Type B pancreatic cell (in vitro differentiated cells): ENCODE data around the gene HAPLN2. TPM values are rescaled to one million over a fixed set of nuclear protein-coding genes. Genes with fewer than 3 reads are reported as not detected.
A peak's percentile ranks its signal among the peaks of the same experiment; 100 is the strongest.

ENCODE experiments used
- DNase-seq: peaks from one replicate; pipeline ENCODE4 v3.0.0; 2021; ENCODE audit warnings: mixed read lengths; ENCODE audit not compliant: unreplicated experiment; ENCODE audit errors: extremely low spot score
- H3K27ac Mint-ChIP-seq: 2 replicates; pipeline ENCODE4 v1.8.0; 2021; ENCODE audit warnings: mild to moderate bottlenecking, mixed read lengths
- H3K27me3 Mint-ChIP-seq: 2 replicates; pipeline ENCODE4 v1.8.0; 2021; ENCODE audit warnings: mixed read lengths
- H3K36me3 Mint-ChIP-seq: 2 replicates; pipeline ENCODE4 v1.8.0; 2021; ENCODE audit warnings: mixed read lengths
- H3K4me1 Mint-ChIP-seq: one replicate; pipeline ENCODE4 v1.8.0; 2021; ENCODE audit warnings: mixed read lengths; ENCODE audit not compliant: unreplicated experiment
- H3K4me3 Mint-ChIP-seq: 2 replicates; pipeline ENCODE4 v1.8.0; 2021; ENCODE audit warnings: mild to moderate bottlenecking, mixed read lengths
- H3K9me3 Mint-ChIP-seq: 2 replicates; pipeline ENCODE4 v1.8.0; 2021; ENCODE audit warnings: mixed read lengths
- total RNA-seq: library from RNA; stranded (reverse); gene quantifications from 2 replicates; pipeline ENCODE4 v1.2.1, GENCODE V29; 2021; ENCODE audit warnings: low replicate concordance
- TF ChIP-seq, protein P1 (sequence below): fragments of 200-600 bp; sonication (generic); conservative IDR thresholded peaks from 2 replicates; pipeline ENCODE4 v1.5.0; 2021; ENCODE audit warnings: antibody characterized with exemption, mild to moderate bottlenecking

The HAPLN2 gene
- total RNA-seq, 1 donor from 2014 or later = not detected

DNA sequence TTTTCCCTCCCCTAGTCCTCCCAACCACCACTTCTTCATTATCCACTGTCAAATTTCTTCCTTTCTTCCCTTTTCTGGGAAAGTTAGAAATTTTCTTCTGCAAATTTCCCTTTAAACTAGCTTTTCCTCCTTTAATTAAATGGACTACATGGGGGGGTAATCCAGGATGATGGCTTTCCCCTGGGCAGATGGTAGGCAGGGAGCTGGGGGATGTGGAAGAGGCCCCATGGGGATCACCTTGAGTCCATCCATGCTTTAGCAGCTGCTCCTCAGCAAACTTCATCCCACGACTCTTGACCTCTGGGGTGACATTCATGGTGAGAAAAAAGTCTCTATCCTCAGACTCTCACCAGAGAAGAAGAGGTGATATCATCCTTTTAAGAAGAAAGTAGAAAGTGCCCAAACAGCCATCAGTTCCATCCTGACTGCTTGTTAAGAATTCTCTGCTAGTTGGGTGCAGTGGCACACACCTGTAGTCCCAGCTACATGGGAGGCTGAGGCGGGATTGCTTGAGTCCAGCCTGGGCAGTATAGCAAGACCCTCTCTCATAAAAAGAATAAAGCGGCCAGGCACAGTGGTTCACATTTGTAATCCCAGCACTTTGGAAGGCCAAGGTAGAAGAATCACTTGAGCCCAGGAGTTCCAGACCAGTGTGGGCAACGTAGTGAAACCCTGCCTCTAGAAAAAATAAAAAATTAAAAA is 20.3 kb upstream of the HAPLN2 start:
- no peak for DNase-seq
- Mint-ChIP-seq H3K4me1 (peaks cover 15% of the 10 kb centered on the region), H3K9me3 (no peaks in the 10 kb centered on the region), H3K4me3 (peak overlapping the region; percentile 17), H3K27ac (no peak overlapping the region), H3K27me3 (no peaks in the 10 kb centered on the region), H3K36me3 (peaks cover 5% of the 10 kb centered on the region)
- TF ChIP-seq, protein P1, sequence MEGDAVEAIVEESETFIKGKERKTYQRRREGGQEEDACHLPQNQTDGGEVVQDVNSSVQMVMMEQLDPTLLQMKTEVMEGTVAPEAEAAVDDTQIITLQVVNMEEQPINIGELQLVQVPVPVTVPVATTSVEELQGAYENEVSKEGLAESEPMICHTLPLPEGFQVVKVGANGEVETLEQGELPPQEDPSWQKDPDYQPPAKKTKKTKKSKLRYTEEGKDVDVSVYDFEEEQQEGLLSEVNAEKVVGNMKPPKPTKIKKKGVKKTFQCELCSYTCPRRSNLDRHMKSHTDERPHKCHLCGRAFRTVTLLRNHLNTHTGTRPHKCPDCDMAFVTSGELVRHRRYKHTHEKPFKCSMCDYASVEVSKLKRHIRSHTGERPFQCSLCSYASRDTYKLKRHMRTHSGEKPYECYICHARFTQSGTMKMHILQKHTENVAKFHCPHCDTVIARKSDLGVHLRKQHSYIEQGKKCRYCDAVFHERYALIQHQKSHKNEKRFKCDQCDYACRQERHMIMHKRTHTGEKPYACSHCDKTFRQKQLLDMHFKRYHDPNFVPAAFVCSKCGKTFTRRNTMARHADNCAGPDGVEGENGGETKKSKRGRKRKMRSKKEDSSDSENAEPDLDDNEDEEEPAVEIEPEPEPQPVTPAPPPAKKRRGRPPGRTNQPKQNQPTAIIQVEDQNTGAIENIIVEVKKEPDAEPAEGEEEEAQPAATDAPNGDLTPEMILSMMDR = no peak

GRCh38 chr1:156599811-156600210 is 19.4 kb upstream of the HAPLN2 start:
- Mint-ChIP-seq H3K36me3 (peaks cover 5% of the 10 kb centered on the region), H3K27ac (no peak overlapping the region), H3K27me3 (no peaks in the 10 kb centered on the region), H3K4me1 (peaks cover 15% of the 10 kb centered on the region), H3K4me3 (peak overlapping the region; percentile 96), H3K9me3 (no peaks in the 10 kb centered on the region)
- TF ChIP-seq, protein P1 = peak; percentile 39
- DNase-seq = no peak

DNA sequence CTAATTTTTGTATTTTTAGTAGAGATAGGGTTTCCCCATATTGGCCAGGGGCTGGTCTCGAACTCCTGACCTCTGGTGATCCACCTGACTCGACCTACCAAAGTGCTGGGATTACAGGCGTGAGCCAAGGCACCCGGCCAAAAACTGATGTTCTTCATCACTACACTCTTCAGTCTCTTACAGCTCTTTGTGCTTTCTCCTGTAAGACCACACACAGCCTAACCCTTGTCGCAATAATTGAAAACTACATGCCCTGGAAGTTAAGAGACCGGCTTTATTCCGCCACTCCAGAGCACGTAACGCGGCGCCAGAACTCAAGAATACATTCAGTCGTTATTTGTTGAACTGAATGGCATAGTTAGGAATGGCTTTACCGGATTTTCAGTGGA is 18.5 kb upstream of the HAPLN2 start:
- no peaks in the 10 kb centered on the region for H3K27me3 Mint-ChIP-seq
- H3K9me3 Mint-ChIP-seq = no peaks in the 10 kb centered on the region
- H3K27ac Mint-ChIP-seq = peak overlapping the region; percentile 94
- TF ChIP-seq, protein P1 = no peak
- no peak for DNase-seq
- H3K4me3 Mint-ChIP-seq = peak overlapping the region; percentile 96
- H3K4me1 Mint-ChIP-seq = peaks cover 15% of the 10 kb centered on the region
- H3K36me3 Mint-ChIP-seq = no peaks in the 10 kb centered on the region

- TF ChIP-seq, protein P1 = no peak
- peaks cover 15% of the 10 kb centered on the region for H3K4me1 Mint-ChIP-seq
- peak within 1 kb of the TSS; percentile 94 for H3K27ac Mint-ChIP-seq
- peak; percentile 82 for DNase-seq
- peak within 1 kb of the TSS; percentile 96 for H3K4me3 Mint-ChIP-seq
- no peaks in the 10 kb centered on the region for H3K9me3 Mint-ChIP-seq
- no peaks in the 10 kb centered on the region for H3K27me3 Mint-ChIP-seq
- H3K36me3 Mint-ChIP-seq = no peaks in the 10 kb centered on the region
Measured at GRCh38 chr1:156601122-156601830, 17.9 kb upstream of the HAPLN2 start, which contains the start of gene GPATCH4. GPATCH4 (minus strand) TSS chr1:156601479.

DNA sequence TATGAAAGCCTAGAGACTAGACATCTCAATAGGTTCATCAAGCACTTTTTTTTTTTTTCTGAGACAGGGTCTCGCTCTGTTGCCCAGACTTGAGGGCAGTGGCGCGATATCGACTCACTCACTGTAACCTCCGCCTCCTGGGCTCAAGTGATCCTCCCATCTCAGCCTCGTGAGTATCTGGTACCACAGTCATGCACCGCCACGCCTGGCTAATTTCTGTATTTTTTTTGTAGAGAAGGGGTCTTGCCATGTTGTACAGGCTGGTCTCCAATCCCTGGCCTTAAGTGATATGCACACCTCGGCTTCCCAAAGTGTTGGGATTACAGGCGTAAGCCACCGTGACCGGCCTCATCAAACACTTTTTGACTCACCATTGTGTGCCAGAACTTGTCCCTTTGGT is 17.3 kb upstream of the HAPLN2 start:
- TF ChIP-seq, protein P1 = no peak
- Mint-ChIP-seq H3K27ac (no peak overlapping the region), H3K9me3 (no peaks in the 10 kb centered on the region), H3K27me3 (peaks cover 3% of the 10 kb centered on the region), H3K4me1 (peaks cover 15% of the 10 kb centered on the region), H3K4me3 (peak overlapping the region; percentile 96), H3K36me3 (no peaks in the 10 kb centered on the region)
- DNase-seq = no peak
